ENCODE results near the gene CASS4. TPM values are rescaled to one million over a fixed set of nuclear protein-coding genes. Genes with fewer than 3 reads are reported as not detected.

CASS4 gene
- polyA plus RNA-seq, 1 donor from 2014 or later = 0.56 TPM

DNA sequence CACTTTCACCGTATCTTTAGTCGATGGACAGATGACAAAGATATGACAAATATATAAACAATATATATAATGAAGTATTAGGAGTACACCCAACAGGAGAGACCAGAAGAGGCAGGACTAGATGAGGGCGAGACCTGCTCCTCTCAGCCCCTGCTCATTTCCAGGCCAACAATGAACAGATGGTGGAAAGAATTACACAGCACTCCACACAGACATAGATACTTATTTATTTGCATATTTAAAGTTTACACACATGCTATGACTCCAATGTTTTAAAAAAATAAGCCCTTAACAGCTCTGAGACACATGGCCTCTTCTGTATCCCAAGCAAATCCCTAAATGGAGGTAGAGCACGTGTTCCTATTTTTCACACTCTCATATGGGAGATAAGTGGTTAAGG lies 42.9 kb upstream of the CASS4 start:
- Histone ChIP-seq H3K27me3 (ENCODE audit: insufficient read depth, low read depth, low read length) (no peaks in the 10 kb centered on the region), H3F3A (ENCODE audit: insufficient read depth, low read length, poor library complexity, severe bottlenecking) (no peaks in the 10 kb centered on the region), H3K9me2 (ENCODE audit: insufficient read depth, low read length) (no peaks in the 10 kb centered on the region), H3K9me3 (ENCODE audit: low read length) (no peaks in the 10 kb centered on the region), H3K79me2 (replicated peaks; ENCODE audit: insufficient read depth, low read length) (no peaks in the 10 kb centered on the region), H3K27ac (ENCODE audit: low read length) (no peak overlapping the region), H3K9ac (ENCODE audit: low read length) (no peak overlapping the region), H4K20me1 (ENCODE audit: insufficient read depth) (no peaks in the 10 kb centered on the region), H3K4me3 (ENCODE audit: low read length) (no peak overlapping the region), H2AFZ (ENCODE audit: low read depth, low read length) (no peak overlapping the region), H3K4me2 (ENCODE audit: low read length) (no peak overlapping the region), H3K36me3 (ENCODE audit: insufficient read depth, low read length) (no peaks in the 10 kb centered on the region)
- no peak for TF ChIP-seq TAF1 (IDR thresholded peaks at IDR 0.05; ENCODE audit: low read depth)
- no peak for TF ChIP-seq CTCF (IDR thresholded peaks at IDR 0.05; ENCODE audit: poor library complexity, severe bottlenecking)
- TF ChIP-seq, protein P1, sequence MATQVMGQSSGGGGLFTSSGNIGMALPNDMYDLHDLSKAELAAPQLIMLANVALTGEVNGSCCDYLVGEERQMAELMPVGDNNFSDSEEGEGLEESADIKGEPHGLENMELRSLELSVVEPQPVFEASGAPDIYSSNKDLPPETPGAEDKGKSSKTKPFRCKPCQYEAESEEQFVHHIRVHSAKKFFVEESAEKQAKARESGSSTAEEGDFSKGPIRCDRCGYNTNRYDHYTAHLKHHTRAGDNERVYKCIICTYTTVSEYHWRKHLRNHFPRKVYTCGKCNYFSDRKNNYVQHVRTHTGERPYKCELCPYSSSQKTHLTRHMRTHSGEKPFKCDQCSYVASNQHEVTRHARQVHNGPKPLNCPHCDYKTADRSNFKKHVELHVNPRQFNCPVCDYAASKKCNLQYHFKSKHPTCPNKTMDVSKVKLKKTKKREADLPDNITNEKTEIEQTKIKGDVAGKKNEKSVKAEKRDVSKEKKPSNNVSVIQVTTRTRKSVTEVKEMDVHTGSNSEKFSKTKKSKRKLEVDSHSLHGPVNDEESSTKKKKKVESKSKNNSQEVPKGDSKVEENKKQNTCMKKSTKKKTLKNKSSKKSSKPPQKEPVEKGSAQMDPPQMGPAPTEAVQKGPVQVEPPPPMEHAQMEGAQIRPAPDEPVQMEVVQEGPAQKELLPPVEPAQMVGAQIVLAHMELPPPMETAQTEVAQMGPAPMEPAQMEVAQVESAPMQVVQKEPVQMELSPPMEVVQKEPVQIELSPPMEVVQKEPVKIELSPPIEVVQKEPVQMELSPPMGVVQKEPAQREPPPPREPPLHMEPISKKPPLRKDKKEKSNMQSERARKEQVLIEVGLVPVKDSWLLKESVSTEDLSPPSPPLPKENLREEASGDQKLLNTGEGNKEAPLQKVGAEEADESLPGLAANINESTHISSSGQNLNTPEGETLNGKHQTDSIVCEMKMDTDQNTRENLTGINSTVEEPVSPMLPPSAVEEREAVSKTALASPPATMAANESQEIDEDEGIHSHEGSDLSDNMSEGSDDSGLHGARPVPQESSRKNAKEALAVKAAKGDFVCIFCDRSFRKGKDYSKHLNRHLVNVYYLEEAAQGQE (IDR thresholded peaks at IDR 0.05; ENCODE audit: borderline replicate concordance) = no peak
- TF ChIP-seq RAD21 (conservative IDR thresholded peaks at IDR 0.05) = no peak

DNA sequence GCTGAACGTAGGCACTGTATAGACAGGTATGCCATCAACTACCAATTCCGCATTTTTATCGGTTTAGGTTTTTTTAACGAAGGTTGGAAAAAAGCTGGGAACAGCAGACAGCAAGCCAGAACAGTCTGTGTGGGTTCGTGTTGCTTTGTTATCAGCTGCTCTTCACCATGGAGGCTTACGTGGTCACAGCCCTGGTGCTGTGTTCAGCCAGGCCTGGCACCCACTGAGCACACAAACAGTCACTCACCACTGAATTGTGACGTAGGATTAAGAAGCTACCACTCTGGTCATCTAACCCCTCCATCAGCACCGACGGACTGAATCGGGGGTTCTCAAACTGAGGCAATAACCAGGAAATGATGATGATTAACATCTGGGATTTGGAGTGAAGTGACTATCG lies 40.1 kb upstream of the CASS4 start:
- H4K20me1 ChIP-seq (ENCODE audit: insufficient read depth) = no peaks in the 10 kb centered on the region

More for the DNA sequence above, 40.1 kb upstream of the CASS4 start:
- Histone ChIP-seq H3K27me3 (ENCODE audit: insufficient read depth, low read depth, low read length) (no peaks in the 10 kb centered on the region), H2AFZ (ENCODE audit: low read depth, low read length) (no peak overlapping the region), H3K9me2 (ENCODE audit: insufficient read depth, low read length) (no peaks in the 10 kb centered on the region), H3K9me3 (ENCODE audit: low read length) (no peaks in the 10 kb centered on the region), H3K9ac (ENCODE audit: low read length) (no peak overlapping the region), H3K36me3 (ENCODE audit: insufficient read depth, low read length) (no peaks in the 10 kb centered on the region), H3K4me2 (ENCODE audit: low read length) (no peak overlapping the region), H3K27ac (ENCODE audit: low read length) (no peak overlapping the region), H3K4me3 (ENCODE audit: low read length) (no peak overlapping the region), H3F3A (ENCODE audit: insufficient read depth, low read length, poor library complexity, severe bottlenecking) (no peaks in the 10 kb centered on the region), H3K79me2 (replicated peaks; ENCODE audit: insufficient read depth, low read length) (peaks cover 6% of the 10 kb centered on the region)
- TF ChIP-seq, protein P1 (IDR thresholded peaks at IDR 0.05; ENCODE audit: borderline replicate concordance) = no peak
- TF ChIP-seq RAD21 (conservative IDR thresholded peaks at IDR 0.05) (no peak), CTCF (IDR thresholded peaks at IDR 0.05; ENCODE audit: poor library complexity, severe bottlenecking) (no peak), SMC3 (conservative IDR thresholded peaks at IDR 0.05; ENCODE audit: poor library complexity) (no peak), TAF1 (IDR thresholded peaks at IDR 0.05; ENCODE audit: low read depth) (no peak), MXI1 (conservative IDR thresholded peaks at IDR 0.05; ENCODE audit: poor library complexity, severe bottlenecking) (no peak), POLR2AphosphoS5 (IDR thresholded peaks at IDR 0.05) (no peak), EP300 (conservative IDR thresholded peaks at IDR 0.05; ENCODE audit: poor library complexity, severe bottlenecking) (no peak), EZH2 (IDR thresholded peaks at IDR 0.05; ENCODE audit: borderline replicate concordance, insufficient read depth, low read length, poor library complexity, severe bottlenecking) (no peak)

Data from neural cell (in vitro differentiated cells).